ENCODE data around the gene ZNF445.
"Not testable (repeated sequence)": the region's sequence is repeated elsewhere in the genome, so short reads cannot be mapped to it uniquely, and the experiment has no call there.

Gene ZNF445

DNA sequence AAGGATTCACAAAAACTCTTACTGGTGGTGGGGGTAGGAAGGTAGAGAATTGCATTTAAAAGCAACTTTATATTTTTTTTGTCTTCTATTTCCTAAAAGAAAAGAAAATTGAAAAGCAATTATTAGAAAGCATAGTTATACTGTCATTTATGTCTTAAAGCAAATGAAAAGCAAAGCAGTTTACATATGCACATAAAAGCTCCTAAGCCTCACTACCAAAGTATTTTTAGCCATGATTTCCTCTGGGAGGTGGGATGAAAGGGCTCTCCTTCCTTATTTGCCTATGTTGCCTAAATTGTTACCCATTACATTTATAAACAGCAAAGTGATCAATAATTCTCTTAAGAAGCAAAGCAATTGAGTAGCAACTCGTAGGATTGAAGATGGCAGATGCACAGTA lies 7.0 kb downstream of the ZNF445 start:
- no peaks in the 10 kb centered on the region for H3K27me3 Mint-ChIP-seq (ENCODE audit: low read depth, poor library complexity)
- H3K27ac Mint-ChIP-seq, result peak overlapping the region; percentile 66
- no peak for DNase-seq
- peaks cover 51% of the 10 kb centered on the region for H3K4me1 Mint-ChIP-seq
- no peak overlapping the region for H3K4me3 Mint-ChIP-seq
- peaks cover 3% of the 10 kb centered on the region for H3K9me3 Mint-ChIP-seq
- H3K36me3 Mint-ChIP-seq (ENCODE audit: low read depth), result peaks cover 54% of the 10 kb centered on the region
- TF ChIP-seq, protein P1, sequence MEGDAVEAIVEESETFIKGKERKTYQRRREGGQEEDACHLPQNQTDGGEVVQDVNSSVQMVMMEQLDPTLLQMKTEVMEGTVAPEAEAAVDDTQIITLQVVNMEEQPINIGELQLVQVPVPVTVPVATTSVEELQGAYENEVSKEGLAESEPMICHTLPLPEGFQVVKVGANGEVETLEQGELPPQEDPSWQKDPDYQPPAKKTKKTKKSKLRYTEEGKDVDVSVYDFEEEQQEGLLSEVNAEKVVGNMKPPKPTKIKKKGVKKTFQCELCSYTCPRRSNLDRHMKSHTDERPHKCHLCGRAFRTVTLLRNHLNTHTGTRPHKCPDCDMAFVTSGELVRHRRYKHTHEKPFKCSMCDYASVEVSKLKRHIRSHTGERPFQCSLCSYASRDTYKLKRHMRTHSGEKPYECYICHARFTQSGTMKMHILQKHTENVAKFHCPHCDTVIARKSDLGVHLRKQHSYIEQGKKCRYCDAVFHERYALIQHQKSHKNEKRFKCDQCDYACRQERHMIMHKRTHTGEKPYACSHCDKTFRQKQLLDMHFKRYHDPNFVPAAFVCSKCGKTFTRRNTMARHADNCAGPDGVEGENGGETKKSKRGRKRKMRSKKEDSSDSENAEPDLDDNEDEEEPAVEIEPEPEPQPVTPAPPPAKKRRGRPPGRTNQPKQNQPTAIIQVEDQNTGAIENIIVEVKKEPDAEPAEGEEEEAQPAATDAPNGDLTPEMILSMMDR (IDR thresholded peaks at IDR 0.05), result no peak

DNA sequence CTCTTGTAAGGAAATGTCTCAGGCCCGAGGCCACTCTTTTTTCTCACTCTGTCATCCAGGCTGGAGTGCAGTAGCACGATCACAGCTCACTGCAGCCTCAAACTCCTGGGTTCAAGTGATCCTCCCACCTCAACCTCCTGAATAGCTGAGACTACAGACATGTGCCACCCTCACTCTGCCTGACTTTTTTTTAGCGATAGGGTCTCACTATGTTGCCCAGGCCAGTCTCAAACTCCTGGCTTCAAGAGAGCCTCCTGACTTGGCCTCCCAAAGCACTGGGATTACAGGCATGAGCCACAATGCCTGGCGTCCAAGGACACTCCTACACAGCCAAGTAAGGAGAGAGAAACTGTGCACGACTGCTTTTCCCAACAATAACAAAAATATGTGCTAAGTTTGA lies 7.6 kb downstream of the ZNF445 start:
- peaks cover 59% of the 10 kb centered on the region for H3K36me3 Mint-ChIP-seq (ENCODE audit: low read depth)
- peaks cover 51% of the 10 kb centered on the region for H3K4me1 Mint-ChIP-seq
- DNase-seq, result no peak
- H3K4me3 Mint-ChIP-seq, result no peak overlapping the region
- peak overlapping the region; percentile 20 for H3K27ac Mint-ChIP-seq
- H3K9me3 Mint-ChIP-seq, result peaks cover 3% of the 10 kb centered on the region
- no peaks in the 10 kb centered on the region for H3K27me3 Mint-ChIP-seq (ENCODE audit: low read depth, poor library complexity)
- TF ChIP-seq, protein P1 (IDR thresholded peaks at IDR 0.05), result no peak

GRCh38 chr3:44468572-44469520 lies 8.6 kb downstream of the ZNF445 start:
- H3K36me3 Mint-ChIP-seq (ENCODE audit: low read depth), result peaks cover 58% of the 10 kb centered on the region
- TF ChIP-seq, protein P1 (IDR thresholded peaks at IDR 0.05), result no peak
- peaks cover 3% of the 10 kb centered on the region for H3K9me3 Mint-ChIP-seq
- H3K4me1 Mint-ChIP-seq, result peaks cover 49% of the 10 kb centered on the region
- DNase-seq, result peak; percentile 18
- H3K27ac Mint-ChIP-seq, result peak overlapping the region; percentile 85
- H3K4me3 Mint-ChIP-seq, result no peak overlapping the region
- H3K27me3 Mint-ChIP-seq (ENCODE audit: low read depth, poor library complexity), result no peaks in the 10 kb centered on the region

- H3K36me3 Mint-ChIP-seq (ENCODE audit: low read depth), result peaks cover 60% of the 10 kb centered on the region
- H3K27ac Mint-ChIP-seq, result peak overlapping the region; percentile 84
Observed at GRCh38 chr3:44468099-44468537, 9.4 kb downstream of the ZNF445 start.

GRCh38 chr3:44467241-44467640 lies 10.2 kb downstream of the ZNF445 start:
- TF ChIP-seq, protein P1 (IDR thresholded peaks at IDR 0.05), result no peak
- H3K4me1 Mint-ChIP-seq, result peaks cover 38% of the 10 kb centered on the region
- DNase-seq, result no peak
- H3K9me3 Mint-ChIP-seq, result peaks cover 12% of the 10 kb centered on the region
- H3K4me3 Mint-ChIP-seq, result no peak overlapping the region
- H3K27ac Mint-ChIP-seq, result peak overlapping the region; percentile 80
- H3K36me3 Mint-ChIP-seq (ENCODE audit: low read depth), result peaks cover 69% of the 10 kb centered on the region
- no peaks in the 10 kb centered on the region for H3K27me3 Mint-ChIP-seq (ENCODE audit: low read depth, poor library complexity)

More at GRCh38 chr3:44468099-44468537, 9.4 kb downstream of the ZNF445 start:
- peak overlapping the region; percentile 32 for H3K4me3 Mint-ChIP-seq
- DNase-seq; H3K9me3 Mint-ChIP-seq; H3K27me3 Mint-ChIP-seq (ENCODE audit: low read depth, poor library complexity): not testable (repeated sequence)
- peaks cover 43% of the 10 kb centered on the region for H3K4me1 Mint-ChIP-seq

DNA sequence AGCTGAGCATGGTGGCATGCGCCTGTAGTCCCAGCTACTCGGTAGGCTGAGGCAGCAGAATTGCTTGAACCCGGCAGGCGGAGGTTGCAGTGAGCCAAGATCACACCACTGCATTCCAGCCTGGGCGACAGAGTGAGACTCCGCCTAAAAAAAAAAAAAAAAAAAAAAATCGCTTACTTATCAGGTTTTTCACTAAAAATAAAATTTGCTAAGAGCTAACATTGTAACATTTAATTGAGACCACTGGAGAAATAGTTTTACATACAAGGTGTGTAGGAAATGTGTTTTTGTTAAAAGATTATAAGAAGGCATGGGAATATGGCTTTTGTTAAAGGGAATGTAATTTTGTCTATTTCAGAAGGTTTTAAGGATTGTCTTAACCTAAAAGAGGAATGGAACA lies 12.6 kb downstream of the ZNF445 start:
- Mint-ChIP-seq H3K36me3 (ENCODE audit: low read depth) (peaks cover 74% of the 10 kb centered on the region), H3K9me3 (peaks cover 35% of the 10 kb centered on the region), H3K4me1 (peaks cover 22% of the 10 kb centered on the region)
- H3K4me3 Mint-ChIP-seq; DNase-seq; H3K27ac Mint-ChIP-seq; H3K27me3 Mint-ChIP-seq (ENCODE audit: low read depth, poor library complexity): not testable (repeated sequence)
